CD4-positive, alpha-beta T cell treated with Interleukin-15 for 1 hour (primary cell): ENCODE measurements around the gene USP48.
"Not testable (repeated sequence)": the region's sequence is repeated elsewhere in the genome, so short reads cannot be mapped to it uniquely, and the experiment has no call there.

Experiments used
- DNase-seq: peaks from one replicate; pipeline ENCODE4 v3.0.0-alpha.2; 2020

Gene USP48

GRCh38 chr1:21633141-21633755 is 149.7 kb downstream of the USP48 start:
- DNase-seq, result no peak

DNA sequence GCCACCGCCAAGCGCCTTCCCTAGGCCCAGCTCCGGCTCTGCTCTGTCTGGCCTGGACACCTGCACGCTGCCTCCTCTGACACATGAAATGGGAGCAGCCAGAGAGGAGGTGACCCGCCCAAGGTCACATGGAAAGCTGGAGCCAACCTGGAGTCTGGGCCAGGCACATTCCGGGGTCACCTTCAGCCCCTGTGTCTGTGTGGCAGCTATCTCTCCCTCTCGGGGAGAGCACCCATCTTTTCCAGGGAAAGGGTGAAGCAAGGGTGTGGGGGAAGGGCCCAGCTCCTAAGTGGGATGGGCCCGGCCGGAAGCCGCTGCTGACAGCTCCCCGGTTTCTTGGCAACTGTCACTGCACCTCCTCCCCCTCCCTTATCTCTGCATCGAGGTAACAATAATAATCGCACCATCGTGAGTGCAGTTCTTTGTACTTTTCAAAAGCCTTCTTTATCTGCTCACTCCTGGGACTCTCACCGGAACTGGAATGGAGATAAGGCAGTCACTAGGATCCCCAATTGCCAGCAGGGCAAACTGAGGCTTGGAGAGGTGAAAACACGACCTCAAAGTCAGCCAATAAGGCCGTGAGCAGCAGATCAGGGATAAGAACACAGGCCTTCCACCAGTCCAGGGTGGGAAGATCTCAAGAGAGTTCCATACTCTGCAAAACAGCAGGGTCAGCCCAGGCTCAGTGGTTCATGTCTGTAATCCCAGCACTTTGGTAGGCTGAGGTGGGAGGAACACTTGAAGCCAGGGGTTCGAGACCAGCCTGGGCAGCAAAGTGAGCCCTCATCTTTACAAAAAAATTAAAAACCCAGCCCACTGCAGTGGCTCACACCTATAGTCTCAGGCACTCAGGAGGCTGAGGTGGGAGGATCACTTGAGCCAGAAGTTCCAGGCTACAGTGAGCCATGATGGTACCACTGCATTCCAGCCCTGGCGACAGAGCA is 150.7 kb downstream of the USP48 start:
- DNase-seq, result no peak

DNA sequence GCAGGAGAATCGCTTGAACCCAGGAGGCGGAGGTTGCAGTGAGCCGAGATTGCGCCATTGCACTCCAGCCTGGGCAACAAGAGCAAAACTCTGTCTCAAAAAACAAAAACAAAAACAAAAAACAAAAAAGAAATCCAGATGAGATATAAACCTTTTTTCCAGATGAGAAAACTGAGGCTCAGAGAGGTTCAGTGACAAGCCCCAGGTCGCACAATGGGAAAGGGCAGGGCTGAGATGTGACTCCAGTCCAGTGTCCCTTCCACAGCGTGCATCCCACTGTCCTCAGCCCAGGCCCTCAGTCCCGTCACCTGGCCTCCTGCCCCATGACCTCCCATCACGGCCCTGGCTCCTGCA is 151.4 kb downstream of the USP48 start:
- not testable (repeated sequence) for DNase-seq

DNA sequence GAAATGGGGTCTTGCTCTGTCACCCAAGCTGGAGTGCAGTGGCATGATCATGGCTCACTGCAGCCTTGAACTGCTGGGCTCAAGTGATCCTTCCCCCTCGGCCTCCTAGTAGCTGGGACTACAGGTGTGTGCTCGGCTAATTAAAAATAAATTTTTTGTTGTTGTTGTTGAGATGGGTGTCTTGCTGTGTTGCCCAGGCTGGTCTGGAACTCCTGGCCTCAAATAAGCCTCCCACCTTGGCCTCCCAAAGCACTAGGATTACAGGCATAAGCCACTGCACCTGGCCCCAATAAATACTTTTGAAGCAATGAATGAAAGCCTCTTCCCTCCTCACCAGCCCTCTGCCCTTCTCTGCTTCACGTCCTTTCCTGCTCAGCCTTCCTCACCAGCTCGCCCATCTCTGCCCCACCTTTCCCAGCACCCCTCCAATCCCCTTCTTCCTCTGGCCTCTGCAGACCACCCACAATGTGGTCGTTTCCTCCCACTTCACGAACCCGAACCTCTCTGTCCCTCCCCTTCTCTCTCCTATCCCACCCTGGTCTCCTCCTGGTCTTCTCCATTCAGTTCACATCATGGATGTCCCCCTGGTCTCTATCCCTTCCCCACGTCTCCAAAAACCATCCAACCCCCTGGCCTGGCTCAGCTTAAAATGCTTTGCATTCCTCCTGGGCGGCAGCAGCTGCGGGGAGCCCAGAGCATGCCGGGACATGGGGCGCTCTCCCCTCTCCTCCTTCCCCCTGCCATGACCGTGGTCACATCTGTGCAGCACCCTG is 152.2 kb downstream of the USP48 start:
- no peak for DNase-seq

- no peak for DNase-seq
Measured at GRCh38 chr1:21629971-21630370, 153.0 kb downstream of the USP48 start.

GRCh38 chr1:21628798-21629393 is 154.1 kb downstream of the USP48 start:
- no peak for DNase-seq
